Measurements from ENCODE around the gene KLHL18. TPM values are rescaled to one million over a fixed set of nuclear protein-coding genes. Genes with fewer than 3 reads are reported as not detected.
"Not testable (repeated sequence)": the region's sequence is repeated elsewhere in the genome, so short reads cannot be mapped to it uniquely, and the experiment has no call there.

Gene KLHL18
- total RNA-seq, 1 donor from 2014 or later: 41.8 TPM

DNA sequence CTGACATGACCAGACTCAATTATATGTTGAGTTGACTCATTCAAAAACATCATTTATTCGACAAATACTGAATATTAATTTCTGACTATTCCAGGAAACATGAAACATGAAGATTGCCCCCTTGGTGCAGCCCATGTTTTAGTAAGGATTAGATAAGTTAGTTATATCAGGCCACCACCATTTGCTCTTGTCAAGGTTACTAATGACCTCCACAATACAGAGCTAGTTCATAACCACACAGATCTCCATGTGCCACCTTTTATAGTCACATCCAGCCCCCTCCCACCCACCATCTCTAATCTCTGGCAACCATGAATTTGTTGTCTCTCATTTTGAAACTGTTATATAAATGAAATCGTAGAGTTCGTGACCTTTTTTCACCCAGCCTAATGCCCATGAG is 15.7 kb downstream of the KLHL18 start:
- peaks cover 24% of the 10 kb centered on the region for H3K36me3 Mint-ChIP-seq (ENCODE audit: low read depth, unreplicated experiment)
- H3K27me3 Mint-ChIP-seq (ENCODE audit: unreplicated experiment): peaks cover 5% of the 10 kb centered on the region

DNA sequence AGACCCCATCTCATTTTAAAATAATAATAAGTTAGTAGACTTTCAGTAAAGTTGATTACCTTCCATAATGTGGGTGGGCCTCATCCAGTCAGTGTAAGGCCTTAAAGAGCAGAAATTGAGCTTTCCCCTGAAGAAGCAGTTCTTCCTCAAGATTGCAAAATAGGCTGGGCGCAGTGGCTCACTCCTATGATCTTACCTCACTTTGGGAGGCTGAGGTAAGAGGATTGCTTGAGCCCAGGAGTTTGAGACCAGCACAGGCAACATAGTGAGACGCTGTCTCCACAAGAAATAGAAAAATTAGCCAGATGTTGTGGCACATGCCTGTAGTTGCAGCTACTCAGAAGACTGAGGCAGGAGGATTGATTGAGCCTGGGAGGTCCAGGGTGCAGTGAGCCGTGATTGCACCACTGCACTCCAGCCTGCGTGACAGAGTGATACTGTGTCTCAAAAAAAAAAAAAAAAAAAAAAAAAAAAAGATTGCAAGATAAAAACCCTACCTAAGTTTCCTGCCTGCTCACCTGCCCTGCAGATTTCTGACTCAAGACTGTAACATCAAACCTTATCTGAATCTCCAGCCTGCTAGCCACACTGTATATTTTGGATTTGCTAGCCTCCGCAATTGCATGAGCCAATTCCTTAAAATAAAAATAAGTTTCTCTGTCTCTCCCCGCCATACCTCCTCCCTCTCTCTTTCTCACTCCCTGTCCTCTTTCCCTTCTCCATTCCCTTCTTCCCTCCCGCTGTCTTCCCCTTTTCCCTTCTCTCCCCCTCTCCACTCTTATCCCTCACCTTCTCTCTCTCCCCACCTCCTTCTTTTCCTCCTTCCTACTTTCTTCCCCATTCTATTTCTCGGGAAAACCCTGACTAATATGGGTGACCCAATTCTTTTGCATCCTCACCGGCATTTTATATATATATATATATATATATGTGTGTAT is 16.9 kb downstream of the KLHL18 start:
- DNase-seq (ENCODE audit: low spot score): no peak
- Mint-ChIP-seq H3K9me3 (ENCODE audit: unreplicated experiment) (no peaks in the 10 kb centered on the region), H3K27ac (ENCODE audit: unreplicated experiment) (no peak overlapping the region), H3K4me1 (ENCODE audit: unreplicated experiment) (peaks cover 34% of the 10 kb centered on the region), H3K4me3 (ENCODE audit: unreplicated experiment) (no peak overlapping the region), H3K27me3 (ENCODE audit: unreplicated experiment) (peaks cover 3% of the 10 kb centered on the region), H3K36me3 (ENCODE audit: low read depth, unreplicated experiment) (peaks cover 24% of the 10 kb centered on the region)
- TF ChIP-seq CTCF (IDR thresholded peaks at IDR 0.05; ENCODE audit: unreplicated experiment): no peak

More for the DNA sequence above, 15.7 kb downstream of the KLHL18 start:
- Mint-ChIP-seq H3K27ac (ENCODE audit: unreplicated experiment) (peak overlapping the region; percentile 23), H3K4me3 (ENCODE audit: unreplicated experiment) (no peak overlapping the region), H3K4me1 (ENCODE audit: unreplicated experiment) (peaks cover 37% of the 10 kb centered on the region), H3K9me3 (ENCODE audit: unreplicated experiment) (no peaks in the 10 kb centered on the region)
- DNase-seq (ENCODE audit: low spot score): no peak
- no peak for TF ChIP-seq CTCF (IDR thresholded peaks at IDR 0.05; ENCODE audit: unreplicated experiment)

GRCh38 chr3:47301456-47301855 is 18.7 kb downstream of the KLHL18 start:
- no peak for TF ChIP-seq CTCF (IDR thresholded peaks at IDR 0.05; ENCODE audit: unreplicated experiment)
- DNase-seq (ENCODE audit: low spot score): no peak
- H3K9me3 Mint-ChIP-seq (ENCODE audit: unreplicated experiment): no peaks in the 10 kb centered on the region
- no peak overlapping the region for H3K4me3 Mint-ChIP-seq (ENCODE audit: unreplicated experiment)
- H3K27ac Mint-ChIP-seq (ENCODE audit: unreplicated experiment): peak overlapping the region; percentile 58
- H3K4me1 Mint-ChIP-seq (ENCODE audit: unreplicated experiment): peaks cover 23% of the 10 kb centered on the region
- no peaks in the 10 kb centered on the region for H3K27me3 Mint-ChIP-seq (ENCODE audit: unreplicated experiment)
- peaks cover 16% of the 10 kb centered on the region for H3K36me3 Mint-ChIP-seq (ENCODE audit: low read depth, unreplicated experiment)

- no peak overlapping the region for H3K4me3 Mint-ChIP-seq (ENCODE audit: unreplicated experiment)
Measured at GRCh38 chr3:47306022-47306421, 23.3 kb downstream of the KLHL18 start.

DNA sequence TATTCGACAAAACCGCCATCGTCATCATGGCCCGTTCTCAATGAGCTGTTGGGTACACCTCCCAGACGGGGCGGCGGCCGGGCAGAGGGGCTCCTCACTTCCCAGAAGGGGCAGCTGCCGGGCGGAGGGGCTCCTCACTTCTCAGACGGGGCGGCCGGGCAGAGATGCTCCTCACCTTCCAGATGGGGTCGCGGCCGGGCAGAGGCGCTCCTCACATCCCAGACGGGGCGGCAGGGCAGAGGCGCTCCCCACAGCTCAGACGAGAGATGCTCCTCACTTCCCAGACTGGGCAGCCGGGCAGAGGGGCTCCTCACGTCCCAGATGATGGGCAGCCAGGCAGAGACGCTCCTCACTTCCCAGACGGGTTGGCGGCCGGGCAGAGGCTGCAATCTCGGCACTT is 26.5 kb downstream of the KLHL18 start:
- H3K36me3 Mint-ChIP-seq (ENCODE audit: low read depth, unreplicated experiment): peaks cover 18% of the 10 kb centered on the region
- H3K4me3 Mint-ChIP-seq (ENCODE audit: unreplicated experiment); H3K27me3 Mint-ChIP-seq (ENCODE audit: unreplicated experiment); H3K9me3 Mint-ChIP-seq (ENCODE audit: unreplicated experiment); DNase-seq (ENCODE audit: low spot score); H3K27ac Mint-ChIP-seq (ENCODE audit: unreplicated experiment): not testable (repeated sequence)
- H3K4me1 Mint-ChIP-seq (ENCODE audit: unreplicated experiment): peaks cover 10% of the 10 kb centered on the region

More at GRCh38 chr3:47306022-47306421, 23.3 kb downstream of the KLHL18 start:
- H3K4me1 Mint-ChIP-seq (ENCODE audit: unreplicated experiment): peaks cover 13% of the 10 kb centered on the region
- peaks cover 29% of the 10 kb centered on the region for H3K36me3 Mint-ChIP-seq (ENCODE audit: low read depth, unreplicated experiment)
- no peak overlapping the region for H3K27ac Mint-ChIP-seq (ENCODE audit: unreplicated experiment)
- peaks cover 6% of the 10 kb centered on the region for H3K9me3 Mint-ChIP-seq (ENCODE audit: unreplicated experiment)
- no peak for DNase-seq (ENCODE audit: low spot score)
- no peak for TF ChIP-seq CTCF (IDR thresholded peaks at IDR 0.05; ENCODE audit: unreplicated experiment)
- H3K27me3 Mint-ChIP-seq (ENCODE audit: unreplicated experiment): no peaks in the 10 kb centered on the region
